ENCODE measurements around the gene RAB17. TPM values are rescaled to one million over a fixed set of nuclear protein-coding genes. Genes with fewer than 3 reads are reported as not detected.

RAB17 gene
- total and polyA plus RNA-seq, 7 donors, result 0.33 to 48.8 (median 2.8) TPM

DNA sequence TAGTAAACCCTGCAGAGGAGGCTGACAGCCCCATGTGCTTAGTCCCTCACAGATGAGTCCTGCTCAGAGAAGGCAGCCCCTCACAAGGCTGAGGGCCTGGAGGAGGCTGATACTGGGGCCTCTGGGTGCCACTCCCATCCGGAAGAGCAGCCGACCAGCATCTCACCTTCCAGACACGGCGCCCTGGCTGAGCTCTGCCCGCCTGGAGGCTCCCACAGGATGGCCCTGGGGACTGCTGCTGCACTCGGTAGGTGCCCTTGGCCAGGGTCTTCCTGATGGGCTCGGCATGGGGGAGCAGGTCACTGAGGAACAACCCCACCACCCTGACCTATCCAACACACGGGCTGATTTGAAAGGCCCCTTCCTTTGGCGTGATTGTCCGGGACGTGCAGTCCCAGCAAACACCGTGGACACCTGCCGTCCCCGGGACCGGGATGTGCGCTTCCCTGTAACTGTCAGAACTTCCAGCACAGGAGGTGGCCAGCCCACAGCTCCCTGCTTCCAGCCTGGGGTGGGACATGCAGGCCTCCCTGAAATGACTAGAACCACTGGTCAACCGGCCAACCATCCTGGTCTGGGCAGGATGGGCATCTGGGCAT lies 64.9 kb downstream of the RAB17 start:
- TF ChIP-seq, protein P1, sequence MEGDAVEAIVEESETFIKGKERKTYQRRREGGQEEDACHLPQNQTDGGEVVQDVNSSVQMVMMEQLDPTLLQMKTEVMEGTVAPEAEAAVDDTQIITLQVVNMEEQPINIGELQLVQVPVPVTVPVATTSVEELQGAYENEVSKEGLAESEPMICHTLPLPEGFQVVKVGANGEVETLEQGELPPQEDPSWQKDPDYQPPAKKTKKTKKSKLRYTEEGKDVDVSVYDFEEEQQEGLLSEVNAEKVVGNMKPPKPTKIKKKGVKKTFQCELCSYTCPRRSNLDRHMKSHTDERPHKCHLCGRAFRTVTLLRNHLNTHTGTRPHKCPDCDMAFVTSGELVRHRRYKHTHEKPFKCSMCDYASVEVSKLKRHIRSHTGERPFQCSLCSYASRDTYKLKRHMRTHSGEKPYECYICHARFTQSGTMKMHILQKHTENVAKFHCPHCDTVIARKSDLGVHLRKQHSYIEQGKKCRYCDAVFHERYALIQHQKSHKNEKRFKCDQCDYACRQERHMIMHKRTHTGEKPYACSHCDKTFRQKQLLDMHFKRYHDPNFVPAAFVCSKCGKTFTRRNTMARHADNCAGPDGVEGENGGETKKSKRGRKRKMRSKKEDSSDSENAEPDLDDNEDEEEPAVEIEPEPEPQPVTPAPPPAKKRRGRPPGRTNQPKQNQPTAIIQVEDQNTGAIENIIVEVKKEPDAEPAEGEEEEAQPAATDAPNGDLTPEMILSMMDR (IDR thresholded peaks at IDR 0.05), result no peak
- no peak for TF ChIP-seq POLR2A (IDR thresholded peaks at IDR 0.05)
- no peaks in the 10 kb centered on the region for H3K9me3 ChIP-seq
- DNase-seq, result no peak
- no peaks in the 10 kb centered on the region for H3K27me3 ChIP-seq
- H3K36me3 ChIP-seq, result no peaks in the 10 kb centered on the region
- no peak overlapping the region for H3K4me3 ChIP-seq
- intact Hi-C loops (cut with DNase I), result no loop called here
- WGBS, 2 donors, result 95 to 96% methylated on average over 17 of the region's 17 CpGs
- H3K27ac ChIP-seq, result no peak overlapping the region
- no peaks in the 10 kb centered on the region for H3K4me1 ChIP-seq

DNA sequence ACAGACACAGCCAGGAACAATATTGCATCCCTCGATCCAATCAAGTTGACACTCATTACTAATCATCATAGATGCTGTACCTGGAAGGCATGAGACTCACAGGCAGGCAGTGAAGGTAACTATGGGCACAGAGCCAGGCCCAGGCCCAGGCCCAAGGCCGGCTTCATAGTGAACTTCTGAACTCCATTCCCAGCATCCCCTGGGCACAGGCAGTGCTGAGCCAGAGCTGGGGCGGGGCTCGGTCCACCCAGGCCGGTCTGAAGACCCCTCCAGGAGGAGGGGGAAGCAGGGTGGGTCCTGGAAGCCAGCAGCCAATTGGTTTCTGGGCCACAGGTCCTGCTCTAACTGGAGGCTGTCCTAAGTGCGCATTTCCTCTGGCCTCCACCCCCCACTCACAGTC lies 65.9 kb downstream of the RAB17 start:
- intact Hi-C loops (cut with DNase I), result no loop called here
- Histone ChIP-seq H3K4me1 (no peaks in the 10 kb centered on the region), H3K27ac (no peak overlapping the region), H3K27me3 (no peaks in the 10 kb centered on the region), H3K36me3 (no peaks in the 10 kb centered on the region), H3K9me3 (no peaks in the 10 kb centered on the region), H3K4me3 (no peak overlapping the region)
- TF ChIP-seq, protein P1 (IDR thresholded peaks at IDR 0.05), result no peak
- no peak for TF ChIP-seq EP300 (IDR thresholded peaks at IDR 0.05)
- no peak for TF ChIP-seq POLR2A (IDR thresholded peaks at IDR 0.05)
- no peak for DNase-seq
- 68 to 78% methylated on average over 6 of the region's 6 CpGs for WGBS, 2 donors

Small RNA genes lying within 50 kb of the gene (small RNA-seq; reads per million reads assigned to genes)
- gene RNU6-1140P, result 0 reads per million in 3 donors

Other genes with a start within 250 kb of the RAB17 start
- 100 to 1,000 TPM; 233 to 715 (median 381) TPM for gene COL6A3, start 176.6 kb downstream of the RAB17 start, total RNA-seq
- gene COL6A3, start 176.6 kb downstream of the RAB17 start, polyA plus RNA-seq, result 10 to 100 TPM in 1 of 3 donors, 1 to 10 TPM in 2; 2.8 to 66.9 (median 9.0) TPM
- 10 to 100 TPM in 1 of 4 donors, 1 to 10 TPM in 3; 1.8 to 21.9 (median 4.6) TPM for gene MLPH, start 103.5 kb downstream of the RAB17 start, total RNA-seq
- gene MLPH, start 103.5 kb downstream of the RAB17 start, polyA plus RNA-seq, result 10 to 100 TPM; 45.0 to 79.3 (median 56.2) TPM
- gene PRLH, start 24.2 kb downstream of the RAB17 start, total RNA-seq, result not detected
- gene PRLH, start 24.2 kb downstream of the RAB17 start, polyA plus RNA-seq, result not detected
- gene LRRFIP1, start 36.9 kb upstream of the RAB17 start, total RNA-seq, result 100 to 1,000 TPM; 112 to 185 (median 136) TPM
- gene LRRFIP1, start 36.9 kb upstream of the RAB17 start, polyA plus RNA-seq, result 10 to 100 TPM; 42.0 to 73.8 (median 63.3) TPM
- 1 to 10 TPM in 2 of 4 donors, under 1 TPM in 2; 0.68 to 1.7 (median 1.2) TPM for gene RBM44, start 208.0 kb upstream of the RAB17 start, total RNA-seq
- gene RBM44, start 208.0 kb upstream of the RAB17 start, polyA plus RNA-seq, result under 1 TPM in 1 of 3 donors, not detected in 2; 0.12 TPM